ENCODE results near the gene GGA3. TPM values are rescaled to one million over a fixed set of nuclear protein-coding genes. Genes with fewer than 3 reads are reported as not detected.

The GGA3 gene
- polyA plus RNA-seq, 1 donor (not counting 4 experiments of a cell fraction or from before 2014, with no cell fraction given), result 25.2 TPM

DNA sequence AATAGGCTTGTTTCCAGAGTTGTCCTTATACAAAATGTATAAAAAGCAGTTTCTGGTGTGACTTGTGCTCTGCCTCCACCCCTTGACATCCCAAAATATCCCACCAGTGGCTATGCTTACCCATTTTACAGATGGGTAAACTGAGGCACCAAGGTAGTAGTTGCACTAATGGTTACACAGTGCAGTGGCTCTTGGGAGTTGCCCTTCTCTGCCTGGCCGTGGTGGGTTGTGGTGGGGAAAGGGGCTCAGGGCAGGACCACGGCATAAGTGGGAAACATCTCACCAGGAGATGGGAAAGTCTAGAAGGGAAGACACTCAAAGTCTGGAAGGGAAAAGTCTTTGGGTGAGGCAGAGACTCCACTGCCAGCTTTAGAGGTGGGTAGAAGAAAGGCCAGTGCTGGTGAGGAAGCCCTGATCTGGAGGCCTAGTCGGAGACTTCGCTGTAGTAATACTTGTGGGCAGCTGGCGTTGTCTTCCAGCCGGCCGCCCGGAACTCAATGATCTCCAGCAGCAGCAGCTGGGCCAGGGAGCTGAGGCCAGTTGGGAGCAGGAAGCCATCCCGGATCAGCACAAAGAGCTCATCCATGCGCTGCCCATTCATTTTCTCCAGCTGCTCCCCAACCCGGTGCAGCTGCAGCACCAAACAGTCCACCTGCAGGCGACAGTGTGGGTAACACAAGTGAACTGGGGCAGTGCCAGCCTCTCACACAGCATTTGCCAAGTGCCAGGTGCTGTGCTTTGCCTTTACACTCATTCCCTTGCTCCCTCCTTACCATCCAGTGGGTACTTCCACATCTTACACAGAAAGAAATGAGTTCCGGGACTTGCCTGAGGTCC, 5.1 kb upstream of the GGA3 start:
- Histone ChIP-seq H4K20me1 (ENCODE audit: control insufficient read depth, extremely low read depth, insufficient read depth, low read length) (no peaks in the 10 kb centered on the region), H3K4me1 (ENCODE audit: control insufficient read depth, extremely low read depth, insufficient read depth, low read length) (peaks cover 14% of the 10 kb centered on the region), H3K27ac (ENCODE audit: control insufficient read depth, insufficient read depth, low read length) (no peak overlapping the region), H3K4me3 (ENCODE audit: control insufficient read depth in 2 of 3, extremely low read depth in 1 of 3, insufficient read depth in 2 of 3, low read depth in 1 of 3, low read length in 3 of 3) (no peak overlapping the region), H3K27me3 (ENCODE audit: control insufficient read depth, extremely low read depth, insufficient read depth, low read length) (no peaks in the 10 kb centered on the region), H3K79me2 (ENCODE audit: control insufficient read depth, insufficient read depth, low read length) (peaks cover 17% of the 10 kb centered on the region), H2AFZ (ENCODE audit: control insufficient read depth, low read length) (no peak overlapping the region), H3K4me2 (ENCODE audit: control insufficient read depth, extremely low read depth, insufficient read depth, low read depth, low read length) (no peak overlapping the region), H3K36me3 (ENCODE audit: control insufficient read depth in 2 of 2, extremely low read depth in 1 of 2, insufficient read depth in 2 of 2, low read length in 2 of 2) (peaks cover 14 to 21% of the 10 kb centered on the region in 2 experiments), H3K9me1 (ENCODE audit: control insufficient read depth, extremely low read depth, insufficient read depth, low read length) (no peaks in the 10 kb centered on the region), H3K9ac (ENCODE audit: control insufficient read depth, extremely low read depth, insufficient read depth, low read length) (no peak overlapping the region), H3K9me3 (ENCODE audit: control insufficient read depth, low read depth, low read length) (no peaks in the 10 kb centered on the region)
- TF ChIP-seq, protein P1, sequence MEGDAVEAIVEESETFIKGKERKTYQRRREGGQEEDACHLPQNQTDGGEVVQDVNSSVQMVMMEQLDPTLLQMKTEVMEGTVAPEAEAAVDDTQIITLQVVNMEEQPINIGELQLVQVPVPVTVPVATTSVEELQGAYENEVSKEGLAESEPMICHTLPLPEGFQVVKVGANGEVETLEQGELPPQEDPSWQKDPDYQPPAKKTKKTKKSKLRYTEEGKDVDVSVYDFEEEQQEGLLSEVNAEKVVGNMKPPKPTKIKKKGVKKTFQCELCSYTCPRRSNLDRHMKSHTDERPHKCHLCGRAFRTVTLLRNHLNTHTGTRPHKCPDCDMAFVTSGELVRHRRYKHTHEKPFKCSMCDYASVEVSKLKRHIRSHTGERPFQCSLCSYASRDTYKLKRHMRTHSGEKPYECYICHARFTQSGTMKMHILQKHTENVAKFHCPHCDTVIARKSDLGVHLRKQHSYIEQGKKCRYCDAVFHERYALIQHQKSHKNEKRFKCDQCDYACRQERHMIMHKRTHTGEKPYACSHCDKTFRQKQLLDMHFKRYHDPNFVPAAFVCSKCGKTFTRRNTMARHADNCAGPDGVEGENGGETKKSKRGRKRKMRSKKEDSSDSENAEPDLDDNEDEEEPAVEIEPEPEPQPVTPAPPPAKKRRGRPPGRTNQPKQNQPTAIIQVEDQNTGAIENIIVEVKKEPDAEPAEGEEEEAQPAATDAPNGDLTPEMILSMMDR (optimal IDR thresholded peaks at IDR 0.05 in 1 of 3, IDR thresholded peaks at IDR 0.05 in 1 of 3, conservative IDR thresholded peaks at IDR 0.05 in 1 of 3; ENCODE audit: extremely low read depth in 1 of 3, insufficient read depth in 2 of 3, low read length in 3 of 3), result no peak
- no peak for TF ChIP-seq EZH2 (IDR thresholded peaks at IDR 0.05; ENCODE audit: low read length)
- DNase-seq (ENCODE audit: low read depth, low spot score) (no peak), FAIRE-seq (no peak)
- dilution Hi-C loops (cut with MboI; ENCODE audit: extremely low pct_ligation_motif_present, low sequenced_read_pairs), result no loop called here

DNA sequence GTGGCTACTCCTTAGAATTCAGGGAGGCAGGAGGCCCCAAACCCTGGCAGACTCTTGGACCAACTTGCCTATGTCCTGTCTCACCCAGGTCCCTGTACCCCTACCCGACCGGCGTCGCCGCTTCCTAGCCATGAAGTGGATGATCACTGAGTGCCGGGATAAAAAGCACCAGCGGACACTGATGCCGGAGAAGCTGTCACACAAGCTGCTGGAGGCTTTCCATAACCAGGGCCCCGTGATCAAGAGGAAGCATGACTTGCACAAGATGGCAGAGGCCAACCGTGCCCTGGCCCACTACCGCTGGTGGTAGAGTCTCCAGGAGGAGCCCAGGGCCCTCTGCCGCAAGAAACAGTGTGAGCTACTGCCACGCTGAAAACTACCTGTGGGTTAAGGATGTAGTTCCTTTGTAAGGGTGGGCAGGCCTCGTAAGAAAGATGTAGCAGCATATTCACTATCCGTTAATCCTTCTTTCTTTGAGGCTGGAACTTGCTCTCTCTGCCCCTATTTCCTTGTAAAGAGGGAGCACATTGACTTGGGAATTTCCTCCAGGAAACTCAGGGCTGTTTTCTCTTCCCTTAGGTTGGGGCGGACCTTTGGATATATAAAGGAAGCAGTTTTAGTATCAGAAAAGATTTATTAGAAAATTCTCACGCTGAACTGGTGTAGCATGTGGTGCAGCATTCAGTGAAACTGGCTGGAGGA, 4.4 kb upstream of the GGA3 start:
- FAIRE-seq, result no peak
- Histone ChIP-seq H3K4me1 (ENCODE audit: control insufficient read depth, extremely low read depth, insufficient read depth, low read length) (peaks cover 12% of the 10 kb centered on the region), H3K79me2 (ENCODE audit: control insufficient read depth, insufficient read depth, low read length) (peaks cover 22% of the 10 kb centered on the region), H4K20me1 (ENCODE audit: control insufficient read depth, extremely low read depth, insufficient read depth, low read length) (no peaks in the 10 kb centered on the region), H2AFZ (ENCODE audit: control insufficient read depth, low read length) (no peak overlapping the region), H3K9me1 (ENCODE audit: control insufficient read depth, extremely low read depth, insufficient read depth, low read length) (no peaks in the 10 kb centered on the region), H3K27ac (ENCODE audit: control insufficient read depth, insufficient read depth, low read length) (no peak overlapping the region), H3K36me3 (ENCODE audit: control insufficient read depth in 2 of 2, extremely low read depth in 1 of 2, insufficient read depth in 2 of 2, low read length in 2 of 2) (peaks cover 14 to 21% of the 10 kb centered on the region in 2 experiments), H3K4me2 (ENCODE audit: control insufficient read depth, extremely low read depth, insufficient read depth, low read depth, low read length) (no peak overlapping the region), H3K27me3 (ENCODE audit: control insufficient read depth, extremely low read depth, insufficient read depth, low read length) (no peaks in the 10 kb centered on the region), H3K9me3 (ENCODE audit: control insufficient read depth, low read depth, low read length) (no peaks in the 10 kb centered on the region), H3K9ac (ENCODE audit: control insufficient read depth, extremely low read depth, insufficient read depth, low read length) (no peak overlapping the region), H3K4me3 (ENCODE audit: control insufficient read depth in 2 of 3, extremely low read depth in 1 of 3, insufficient read depth in 2 of 3, low read depth in 1 of 3, low read length in 3 of 3) (no peak overlapping the region)
- no peak for TF ChIP-seq EZH2 (IDR thresholded peaks at IDR 0.05; ENCODE audit: low read length)
- TF ChIP-seq, protein P1 (optimal IDR thresholded peaks at IDR 0.05 in 1 of 3, IDR thresholded peaks at IDR 0.05 in 1 of 3, conservative IDR thresholded peaks at IDR 0.05 in 1 of 3; ENCODE audit: extremely low read depth in 1 of 3, insufficient read depth in 2 of 3, low read length in 3 of 3), result no peak
- dilution Hi-C loops (cut with MboI; ENCODE audit: extremely low pct_ligation_motif_present, low sequenced_read_pairs), result no loop called here
- DNase-seq (ENCODE audit: low read depth, low spot score), result no peak
